ENCODE data around the gene AUH.

The AUH gene

DNA sequence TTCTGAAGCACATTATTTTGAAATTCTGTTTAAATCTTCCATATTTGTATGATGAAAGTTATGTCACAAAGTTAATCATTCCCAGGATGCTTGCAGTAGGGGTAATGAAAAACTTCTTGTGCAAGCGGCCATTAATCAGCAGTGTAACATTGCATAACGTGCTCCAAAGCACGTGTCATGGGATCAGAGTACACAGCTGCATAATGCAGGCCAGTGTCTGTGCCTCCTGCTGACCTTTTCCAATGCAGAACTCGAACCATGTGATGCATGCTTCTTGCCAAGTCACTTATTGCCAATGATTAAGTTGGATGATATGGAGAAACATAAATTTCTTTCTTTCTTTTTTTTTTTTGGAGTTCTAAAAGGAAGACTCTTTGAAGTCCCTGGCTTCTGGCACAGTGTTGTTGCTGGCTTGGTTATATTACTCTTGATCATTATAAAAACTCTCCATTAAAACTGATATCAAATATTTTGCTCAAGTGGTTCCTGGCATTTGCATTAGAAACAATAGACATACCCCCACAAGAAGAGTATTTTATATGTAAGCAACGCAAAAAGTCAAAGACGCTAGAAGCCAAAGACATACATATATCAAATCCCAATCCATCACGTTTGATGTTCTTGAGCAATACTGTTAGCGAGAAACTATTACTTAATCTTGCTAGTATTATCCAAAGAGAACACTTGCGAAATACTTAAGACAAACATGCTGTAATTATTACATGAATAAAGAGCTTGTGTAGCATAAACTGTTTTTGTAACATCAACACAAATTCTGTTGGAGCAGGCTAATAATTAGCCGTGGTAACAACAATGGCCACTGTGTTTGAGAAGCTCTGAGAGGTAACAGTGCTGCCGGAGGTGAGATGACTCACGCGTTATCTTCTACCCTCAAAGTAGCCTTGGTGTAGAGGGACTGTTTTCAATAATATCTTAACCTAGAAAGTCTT is 164.2 kb downstream of the AUH start:
- no peak overlapping the region for H3K9ac ChIP-seq (ENCODE audit: low read depth in 1 of 2, low read length in 2 of 2)
- no peaks in the 10 kb centered on the region for H3K27me3 ChIP-seq (ENCODE audit: control insufficient read depth in 2 of 2, insufficient read depth in 2 of 2, low read length in 2 of 2)
- H3K36me3 ChIP-seq (ENCODE audit: control insufficient read depth in 2 of 2, insufficient read depth in 2 of 2, low read length in 2 of 2), result no peaks in the 10 kb centered on the region
- no peaks in the 10 kb centered on the region for H3K9me3 ChIP-seq (ENCODE audit: control insufficient read depth in 2 of 2, low read length in 2 of 2)
- peak overlapping the region; percentile 60 to 63 for H3K27ac ChIP-seq (ENCODE audit: low read depth in 2 of 2, low read length in 2 of 2)
- no peak overlapping the region for H3K4me3 ChIP-seq (ENCODE audit: low read length in 2 of 2)
- peaks cover 42 to 56% of the 10 kb centered on the region in 2 donors for H3K4me1 ChIP-seq (ENCODE audit: control insufficient read depth in 2 of 2, insufficient read depth in 2 of 2, low read length in 2 of 2)

GRCh38 chr9:91196103-91196950 is 165.4 kb downstream of the AUH start:
- Histone ChIP-seq H3K27me3 (ENCODE audit: control insufficient read depth in 2 of 2, insufficient read depth in 2 of 2, low read length in 2 of 2) (no peaks in the 10 kb centered on the region), H3K9me3 (ENCODE audit: control insufficient read depth in 2 of 2, low read length in 2 of 2) (no peaks in the 10 kb centered on the region), H3K4me1 (ENCODE audit: control insufficient read depth in 2 of 2, insufficient read depth in 2 of 2, low read length in 2 of 2) (peaks cover 53 to 67% of the 10 kb centered on the region in 2 donors), H3K27ac (ENCODE audit: low read depth in 2 of 2, low read length in 2 of 2) (peak overlapping the region; percentile 63 to 67), H3K9ac (ENCODE audit: low read depth in 1 of 2, low read length in 2 of 2) (no peak overlapping the region), H3K4me3 (ENCODE audit: low read length in 2 of 2) (no peak overlapping the region), H3K36me3 (ENCODE audit: control insufficient read depth in 2 of 2, insufficient read depth in 2 of 2, low read length in 2 of 2) (no peaks in the 10 kb centered on the region)

GRCh38 chr9:91195372-91196012 is 166.2 kb downstream of the AUH start:
- H3K9me3 ChIP-seq (ENCODE audit: control insufficient read depth in 2 of 2, low read length in 2 of 2), result no peaks in the 10 kb centered on the region
- no peak overlapping the region for H3K9ac ChIP-seq (ENCODE audit: low read depth in 1 of 2, low read length in 2 of 2)
- no peaks in the 10 kb centered on the region for H3K27me3 ChIP-seq (ENCODE audit: control insufficient read depth in 2 of 2, insufficient read depth in 2 of 2, low read length in 2 of 2)
- peak overlapping the region; percentile 0 to 99 for H3K27ac ChIP-seq (ENCODE audit: low read depth in 2 of 2, low read length in 2 of 2)
- H3K4me3 ChIP-seq (ENCODE audit: low read length in 2 of 2), result peak overlapping the region in 1 of 2 donors; percentile 17
- H3K36me3 ChIP-seq (ENCODE audit: control insufficient read depth in 2 of 2, insufficient read depth in 2 of 2, low read length in 2 of 2), result no peaks in the 10 kb centered on the region
- H3K4me1 ChIP-seq (ENCODE audit: control insufficient read depth in 2 of 2, insufficient read depth in 2 of 2, low read length in 2 of 2), result peaks cover 55 to 67% of the 10 kb centered on the region in 2 donors

GRCh38 chr9:91193658-91194391 is 167.9 kb downstream of the AUH start:
- peak overlapping the region; percentile 75 to 77 for H3K4me3 ChIP-seq (ENCODE audit: low read length in 2 of 2)
- H3K36me3 ChIP-seq (ENCODE audit: control insufficient read depth in 2 of 2, insufficient read depth in 2 of 2, low read length in 2 of 2), result no peaks in the 10 kb centered on the region
- H3K9ac ChIP-seq (ENCODE audit: low read depth in 1 of 2, low read length in 2 of 2), result peak overlapping the region; percentile 94 to 95
- peak overlapping the region; percentile 99 for H3K27ac ChIP-seq (ENCODE audit: low read depth in 2 of 2, low read length in 2 of 2)
- H3K4me1 ChIP-seq (ENCODE audit: control insufficient read depth in 2 of 2, insufficient read depth in 2 of 2, low read length in 2 of 2), result peaks cover 55 to 63% of the 10 kb centered on the region in 2 donors
- no peaks in the 10 kb centered on the region for H3K9me3 ChIP-seq (ENCODE audit: control insufficient read depth in 2 of 2, low read length in 2 of 2)
- H3K27me3 ChIP-seq (ENCODE audit: control insufficient read depth in 2 of 2, insufficient read depth in 2 of 2, low read length in 2 of 2), result no peaks in the 10 kb centered on the region

GRCh38 chr9:91193087-91193657 is 168.5 kb downstream of the AUH start:
- Histone ChIP-seq H3K4me3 (ENCODE audit: low read length in 2 of 2) (peak overlapping the region; percentile 75 to 77), H3K36me3 (ENCODE audit: control insufficient read depth in 2 of 2, insufficient read depth in 2 of 2, low read length in 2 of 2) (no peaks in the 10 kb centered on the region), H3K9ac (ENCODE audit: low read depth in 1 of 2, low read length in 2 of 2) (peak overlapping the region; percentile 94 to 95), H3K9me3 (ENCODE audit: control insufficient read depth in 2 of 2, low read length in 2 of 2) (no peaks in the 10 kb centered on the region), H3K4me1 (ENCODE audit: control insufficient read depth in 2 of 2, insufficient read depth in 2 of 2, low read length in 2 of 2) (peaks cover 55 to 63% of the 10 kb centered on the region in 2 donors), H3K27me3 (ENCODE audit: control insufficient read depth in 2 of 2, insufficient read depth in 2 of 2, low read length in 2 of 2) (no peaks in the 10 kb centered on the region), H3K27ac (ENCODE audit: low read depth in 2 of 2, low read length in 2 of 2) (peak overlapping the region; percentile 99)

DNA sequence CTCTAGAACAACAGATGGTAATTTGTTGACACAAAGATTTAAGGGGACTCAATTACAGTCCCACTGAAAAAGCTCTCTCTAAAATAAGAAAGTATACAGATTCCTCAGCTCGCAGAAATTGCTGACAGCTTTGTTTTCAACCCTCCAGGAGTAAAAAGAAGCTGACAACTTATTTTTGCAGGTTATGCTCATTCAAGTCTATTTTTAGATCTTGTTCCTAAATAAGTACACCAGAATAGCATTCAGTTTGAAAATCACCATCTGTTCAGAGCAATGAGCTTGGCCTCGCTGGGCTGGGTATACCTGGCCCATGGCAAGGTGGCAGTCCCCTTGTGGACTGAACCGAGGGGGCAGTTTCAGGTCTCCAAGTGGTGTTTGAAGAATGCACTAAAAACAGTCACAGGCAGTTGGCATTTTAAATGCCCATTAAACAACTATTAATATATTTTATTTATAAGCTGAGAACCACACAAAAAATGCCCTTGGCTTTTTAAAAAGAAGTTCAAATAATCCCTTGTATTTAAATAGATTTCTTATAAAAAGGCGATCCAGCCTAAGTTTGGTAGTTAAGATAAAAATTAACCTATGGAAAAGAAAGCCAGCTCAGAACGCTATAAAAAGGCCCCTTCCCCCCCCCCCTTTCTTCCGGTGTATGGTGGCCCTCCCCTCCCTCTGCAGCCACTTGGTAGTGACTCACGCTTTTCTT is 169.2 kb downstream of the AUH start:
- Histone ChIP-seq H3K27me3 (ENCODE audit: control insufficient read depth in 2 of 2, insufficient read depth in 2 of 2, low read length in 2 of 2) (no peaks in the 10 kb centered on the region), H3K36me3 (ENCODE audit: control insufficient read depth in 2 of 2, insufficient read depth in 2 of 2, low read length in 2 of 2) (no peaks in the 10 kb centered on the region), H3K4me1 (ENCODE audit: control insufficient read depth in 2 of 2, insufficient read depth in 2 of 2, low read length in 2 of 2) (peaks cover 54 to 61% of the 10 kb centered on the region in 2 donors), H3K9me3 (ENCODE audit: control insufficient read depth in 2 of 2, low read length in 2 of 2) (no peaks in the 10 kb centered on the region), H3K4me3 (ENCODE audit: low read length in 2 of 2) (peak overlapping the region; percentile 75 to 77), H3K27ac (ENCODE audit: low read depth in 2 of 2, low read length in 2 of 2) (peak overlapping the region; percentile 99), H3K9ac (ENCODE audit: low read depth in 1 of 2, low read length in 2 of 2) (peak overlapping the region; percentile 54 to 94)

- Histone ChIP-seq H3K36me3 (ENCODE audit: control insufficient read depth in 2 of 2, insufficient read depth in 2 of 2, low read length in 2 of 2) (no peaks in the 10 kb centered on the region), H3K9me3 (ENCODE audit: control insufficient read depth in 2 of 2, low read length in 2 of 2) (no peaks in the 10 kb centered on the region), H3K4me3 (ENCODE audit: low read length in 2 of 2) (peak overlapping the region in 1 of 2 donors; percentile 77), H3K27ac (ENCODE audit: low read depth in 2 of 2, low read length in 2 of 2) (peak overlapping the region; percentile 99), H3K27me3 (ENCODE audit: control insufficient read depth in 2 of 2, insufficient read depth in 2 of 2, low read length in 2 of 2) (no peaks in the 10 kb centered on the region), H3K9ac (ENCODE audit: low read depth in 1 of 2, low read length in 2 of 2) (peak overlapping the region in 1 of 2 donors; percentile 94), H3K4me1 (ENCODE audit: control insufficient read depth in 2 of 2, insufficient read depth in 2 of 2, low read length in 2 of 2) (peaks cover 49 to 61% of the 10 kb centered on the region in 2 donors)
These were observed 170.0 kb downstream of the AUH start for GRCh38 chr9:91191411-91192380.

DNA sequence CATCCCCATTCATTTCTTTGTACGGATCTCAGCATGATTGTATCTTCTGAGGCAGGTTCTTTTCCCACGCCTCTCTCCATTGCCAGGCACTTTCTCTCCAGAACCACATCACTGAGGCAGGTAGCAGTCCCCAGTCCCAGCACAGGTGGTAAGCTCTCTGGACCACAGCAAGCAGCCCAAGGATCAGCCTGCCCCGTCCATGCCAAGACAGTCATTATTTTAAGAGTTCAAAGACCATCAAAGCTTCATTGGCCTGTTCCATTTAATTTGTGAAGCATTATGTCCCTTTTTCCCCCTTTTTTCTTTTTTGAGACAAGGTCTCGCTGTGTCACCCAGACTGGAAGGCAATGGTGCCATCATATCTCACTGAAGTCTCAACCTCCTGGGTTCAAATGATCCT is 171.7 kb downstream of the AUH start:
- no peak overlapping the region for H3K27ac ChIP-seq (ENCODE audit: low read depth in 2 of 2, low read length in 2 of 2)
- H3K36me3 ChIP-seq (ENCODE audit: control insufficient read depth in 2 of 2, insufficient read depth in 2 of 2, low read length in 2 of 2), result no peaks in the 10 kb centered on the region
- no peak overlapping the region for H3K9ac ChIP-seq (ENCODE audit: low read depth in 1 of 2, low read length in 2 of 2)
- peaks cover 35 to 46% of the 10 kb centered on the region in 2 donors for H3K4me1 ChIP-seq (ENCODE audit: control insufficient read depth in 2 of 2, insufficient read depth in 2 of 2, low read length in 2 of 2)
- H3K27me3 ChIP-seq (ENCODE audit: control insufficient read depth in 2 of 2, insufficient read depth in 2 of 2, low read length in 2 of 2), result no peaks in the 10 kb centered on the region
- no peaks in the 10 kb centered on the region for H3K9me3 ChIP-seq (ENCODE audit: control insufficient read depth in 2 of 2, low read length in 2 of 2)
- H3K4me3 ChIP-seq (ENCODE audit: low read length in 2 of 2), result no peak overlapping the region
